Neural cell (in vitro differentiated cells): Measurements from ENCODE around the gene RFX5. TPM values are rescaled to one million over a fixed set of nuclear protein-coding genes. Genes with fewer than 3 reads are reported as not detected.

Experiments
- H2AFZ ChIP-seq: fragments of 200-600, 300-800 bp; sonication (generic), shearing (Covaris generic); 2 replicates; pipeline ENCODE4 v1.6.0; 2014; ENCODE audit warnings: low read depth, mild to moderate bottlenecking, antibody characterized with exemption, low read length, moderate library complexity
- H3F3A ChIP-seq: fragments of 200-600 bp; shearing (Covaris generic); 2 replicates; pipeline ENCODE4 v1.6.1; 2016; ENCODE audit warnings: mild to moderate bottlenecking, moderate library complexity, mixed read lengths, antibody characterized with exemption, low read length; ENCODE audit not compliant: insufficient read depth, poor library complexity, severe bottlenecking
- H3K27ac ChIP-seq: fragments of 200-600, 300-800 bp; sonication (generic), shearing (Covaris generic); 2 replicates; pipeline ENCODE4 v1.5.1; 2014; ENCODE audit warnings: mild to moderate bottlenecking, low read length, moderate library complexity
- H3K27me3 ChIP-seq: fragments of 300-800, 200-600 bp; sonication (generic), shearing (Covaris generic); 2 replicates; pipeline ENCODE4 v1.6.0; 2014; ENCODE audit warnings: mild to moderate bottlenecking, low read depth, low read length, moderate library complexity; ENCODE audit not compliant: insufficient read depth
- H3K36me3 ChIP-seq: fragments of 300-800, 200-600 bp; sonication (generic), shearing (Covaris generic); 2 replicates; pipeline ENCODE4 v1.5.1; 2014; ENCODE audit warnings: mild to moderate bottlenecking, antibody characterized with exemption, low read length, moderate library complexity; ENCODE audit not compliant: insufficient read depth
- H3K4me2 ChIP-seq: fragments of 300-800, 200-600 bp; sonication (generic), shearing (Covaris generic); 2 replicates; pipeline ENCODE4 v1.6.0; 2014; ENCODE audit warnings: mild to moderate bottlenecking, low read length
- H3K4me3 ChIP-seq: fragments of 300-800, 200-600 bp; sonication (generic), shearing (Covaris generic); 2 replicates; pipeline ENCODE4 v1.5.1; 2014; ENCODE audit warnings: mild to moderate bottlenecking, low read length, moderate library complexity
- H3K79me2 ChIP-seq: fragments of 200-600 bp; shearing (Covaris generic); replicated peaks from 2 replicates; pipeline ENCODE4 v1.6.0; 2014; ENCODE audit warnings: mild to moderate bottlenecking, low read length, moderate library complexity; ENCODE audit not compliant: insufficient read depth
- H3K9ac ChIP-seq: fragments of 300-800, 200-600 bp; sonication (generic), shearing (Covaris generic); 2 replicates; pipeline ENCODE4 v1.6.1; 2016; ENCODE audit warnings: mild to moderate bottlenecking, low read length, mixed read lengths
- H3K9me2 ChIP-seq: fragments of 200-600 bp; shearing (Covaris generic); 2 replicates; pipeline ENCODE4 v1.6.1; 2016; ENCODE audit warnings: mild to moderate bottlenecking, low read length, mixed read lengths; ENCODE audit not compliant: insufficient read depth
- H3K9me3 ChIP-seq: fragments of 200-600, 300-800 bp; sonication (generic), shearing (Covaris generic); 2 replicates; pipeline ENCODE4 v1.6.1; 2016; ENCODE audit warnings: mild to moderate bottlenecking, mixed run types, low read length, moderate library complexity, mixed read lengths
- H4K20me1 ChIP-seq: fragments of 200-600 bp; shearing (Covaris generic); 2 replicates; pipeline ENCODE4 v1.6.1; 2016; ENCODE audit warnings: mild to moderate bottlenecking, mixed run types; ENCODE audit not compliant: insufficient read depth
- EP300 ChIP-seq: fragments of 450-650 bp; conservative IDR thresholded peaks from 2 replicates; pipeline ENCODE4 v1.6.1; 2014; ENCODE audit warnings: antibody characterized with exemption, mild to moderate bottlenecking, moderate library complexity; ENCODE audit not compliant: poor library complexity, severe bottlenecking
- EZH2 ChIP-seq: fragments of 200-600, 300-800 bp; shearing (Covaris generic), sonication (generic); IDR thresholded peaks from 2 replicates; pipeline ENCODE4 v1.6.1; 2014; ENCODE audit warnings: antibody characterized with exemption, low read length, borderline replicate concordance, mild to moderate bottlenecking; ENCODE audit not compliant: insufficient read depth, poor library complexity, severe bottlenecking
- MXI1 ChIP-seq: fragments of 450-650 bp; conservative IDR thresholded peaks from 2 replicates; pipeline ENCODE4 v1.6.1; 2014; ENCODE audit warnings: antibody characterized with exemption, mild to moderate bottlenecking; ENCODE audit not compliant: poor library complexity, severe bottlenecking
- POLR2AphosphoS5 ChIP-seq: IDR thresholded peaks from 2 replicates; pipeline ENCODE4 v1.6.1; 2012
- RAD21 ChIP-seq: fragments of 450-650 bp; conservative IDR thresholded peaks from 2 replicates; pipeline ENCODE4 v1.6.1; 2014; ENCODE audit warnings: antibody characterized with exemption, mild to moderate bottlenecking, moderate library complexity
- SMC3 ChIP-seq: fragments of 450-650 bp; conservative IDR thresholded peaks from 2 replicates; pipeline ENCODE4 v1.6.1; 2014; ENCODE audit warnings: antibody characterized with exemption, mild to moderate bottlenecking, moderate library complexity; ENCODE audit not compliant: poor library complexity
- TAF1 ChIP-seq: IDR thresholded peaks from 2 replicates; pipeline ENCODE4 v1.6.1; 2012; ENCODE audit warnings: low read depth
- polyA plus RNA-seq: library from polyadenylated mRNA; depleted of rRNA; stranded (reverse); fragments of >200 nt; gene quantifications from 2 replicates; pipeline ENCODE4 v1.2.3, GENCODE V29; 2014
- TF ChIP-seq, protein P1 (sequence below): IDR thresholded peaks from 2 replicates; pipeline ENCODE4 v1.6.1; 2012; ENCODE audit warnings: borderline replicate concordance
- TF ChIP-seq, protein P2 (sequence below): fragments of 450-650 bp; IDR thresholded peaks from 2 replicates; pipeline ENCODE4 v1.5.1; 2014; ENCODE audit warnings: antibody characterized with exemption, mild to moderate bottlenecking, moderate library complexity; ENCODE audit not compliant: poor library complexity, severe bottlenecking

RFX5 gene
- polyA plus RNA-seq, 1 donor from 2014 or later = 36.7 TPM

DNA sequence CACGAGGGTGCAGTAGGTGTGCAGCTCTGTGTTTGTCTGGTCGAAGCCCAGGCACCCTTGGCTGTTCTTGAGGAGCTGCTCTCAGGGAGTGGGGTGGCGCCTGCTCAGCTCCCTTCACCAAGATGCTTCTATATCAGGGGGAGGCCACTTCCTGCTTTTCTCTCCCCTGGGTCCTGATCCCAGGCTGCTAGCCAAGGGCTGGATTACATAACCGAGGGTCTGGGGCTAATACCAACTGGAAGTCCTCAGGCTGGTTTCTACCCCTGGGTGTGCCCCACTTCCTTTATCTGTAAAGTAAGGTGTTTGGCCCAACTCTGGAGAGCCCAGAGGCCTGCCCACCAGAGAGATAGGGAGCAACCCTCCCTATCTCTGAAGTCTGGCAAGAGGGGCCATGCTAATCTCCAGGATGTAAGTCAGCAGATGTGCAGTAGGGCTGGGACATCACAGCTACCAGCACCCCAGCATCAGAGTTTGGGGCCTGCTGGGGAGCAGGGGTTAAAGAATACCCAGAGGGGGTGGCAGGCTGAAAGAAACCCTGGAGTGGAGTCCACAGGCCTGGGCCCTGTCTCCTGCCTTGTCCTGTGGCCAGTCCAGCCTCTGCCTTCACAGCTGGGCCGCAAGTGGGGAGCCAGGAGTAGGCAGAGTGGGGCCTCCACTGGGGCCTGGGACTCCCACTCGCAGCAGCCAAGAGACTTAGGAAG is 23.3 kb upstream of the RFX5 start:
- Histone ChIP-seq H3K4me3 (no peak overlapping the region), H3F3A (no peaks in the 10 kb centered on the region), H3K9ac (no peak overlapping the region), H3K79me2 (no peaks in the 10 kb centered on the region), H3K4me2 (no peak overlapping the region), H4K20me1 (no peaks in the 10 kb centered on the region), H3K9me2 (no peaks in the 10 kb centered on the region), H3K36me3 (no peaks in the 10 kb centered on the region), H3K27ac (no peak overlapping the region), H3K27me3 (no peaks in the 10 kb centered on the region), H3K9me3 (no peaks in the 10 kb centered on the region), H2AFZ (no peak overlapping the region)
- no peak for TF ChIP-seq SMC3
- TF ChIP-seq POLR2AphosphoS5 = no peak
- TF ChIP-seq TAF1 = no peak
- TF ChIP-seq, protein P1, sequence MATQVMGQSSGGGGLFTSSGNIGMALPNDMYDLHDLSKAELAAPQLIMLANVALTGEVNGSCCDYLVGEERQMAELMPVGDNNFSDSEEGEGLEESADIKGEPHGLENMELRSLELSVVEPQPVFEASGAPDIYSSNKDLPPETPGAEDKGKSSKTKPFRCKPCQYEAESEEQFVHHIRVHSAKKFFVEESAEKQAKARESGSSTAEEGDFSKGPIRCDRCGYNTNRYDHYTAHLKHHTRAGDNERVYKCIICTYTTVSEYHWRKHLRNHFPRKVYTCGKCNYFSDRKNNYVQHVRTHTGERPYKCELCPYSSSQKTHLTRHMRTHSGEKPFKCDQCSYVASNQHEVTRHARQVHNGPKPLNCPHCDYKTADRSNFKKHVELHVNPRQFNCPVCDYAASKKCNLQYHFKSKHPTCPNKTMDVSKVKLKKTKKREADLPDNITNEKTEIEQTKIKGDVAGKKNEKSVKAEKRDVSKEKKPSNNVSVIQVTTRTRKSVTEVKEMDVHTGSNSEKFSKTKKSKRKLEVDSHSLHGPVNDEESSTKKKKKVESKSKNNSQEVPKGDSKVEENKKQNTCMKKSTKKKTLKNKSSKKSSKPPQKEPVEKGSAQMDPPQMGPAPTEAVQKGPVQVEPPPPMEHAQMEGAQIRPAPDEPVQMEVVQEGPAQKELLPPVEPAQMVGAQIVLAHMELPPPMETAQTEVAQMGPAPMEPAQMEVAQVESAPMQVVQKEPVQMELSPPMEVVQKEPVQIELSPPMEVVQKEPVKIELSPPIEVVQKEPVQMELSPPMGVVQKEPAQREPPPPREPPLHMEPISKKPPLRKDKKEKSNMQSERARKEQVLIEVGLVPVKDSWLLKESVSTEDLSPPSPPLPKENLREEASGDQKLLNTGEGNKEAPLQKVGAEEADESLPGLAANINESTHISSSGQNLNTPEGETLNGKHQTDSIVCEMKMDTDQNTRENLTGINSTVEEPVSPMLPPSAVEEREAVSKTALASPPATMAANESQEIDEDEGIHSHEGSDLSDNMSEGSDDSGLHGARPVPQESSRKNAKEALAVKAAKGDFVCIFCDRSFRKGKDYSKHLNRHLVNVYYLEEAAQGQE = no peak
- TF ChIP-seq EZH2 = no peak
- no peak for TF ChIP-seq RAD21
- TF ChIP-seq MXI1 = no peak
- TF ChIP-seq, protein P2, sequence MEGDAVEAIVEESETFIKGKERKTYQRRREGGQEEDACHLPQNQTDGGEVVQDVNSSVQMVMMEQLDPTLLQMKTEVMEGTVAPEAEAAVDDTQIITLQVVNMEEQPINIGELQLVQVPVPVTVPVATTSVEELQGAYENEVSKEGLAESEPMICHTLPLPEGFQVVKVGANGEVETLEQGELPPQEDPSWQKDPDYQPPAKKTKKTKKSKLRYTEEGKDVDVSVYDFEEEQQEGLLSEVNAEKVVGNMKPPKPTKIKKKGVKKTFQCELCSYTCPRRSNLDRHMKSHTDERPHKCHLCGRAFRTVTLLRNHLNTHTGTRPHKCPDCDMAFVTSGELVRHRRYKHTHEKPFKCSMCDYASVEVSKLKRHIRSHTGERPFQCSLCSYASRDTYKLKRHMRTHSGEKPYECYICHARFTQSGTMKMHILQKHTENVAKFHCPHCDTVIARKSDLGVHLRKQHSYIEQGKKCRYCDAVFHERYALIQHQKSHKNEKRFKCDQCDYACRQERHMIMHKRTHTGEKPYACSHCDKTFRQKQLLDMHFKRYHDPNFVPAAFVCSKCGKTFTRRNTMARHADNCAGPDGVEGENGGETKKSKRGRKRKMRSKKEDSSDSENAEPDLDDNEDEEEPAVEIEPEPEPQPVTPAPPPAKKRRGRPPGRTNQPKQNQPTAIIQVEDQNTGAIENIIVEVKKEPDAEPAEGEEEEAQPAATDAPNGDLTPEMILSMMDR = no peak
- TF ChIP-seq EP300 = no peak

DNA sequence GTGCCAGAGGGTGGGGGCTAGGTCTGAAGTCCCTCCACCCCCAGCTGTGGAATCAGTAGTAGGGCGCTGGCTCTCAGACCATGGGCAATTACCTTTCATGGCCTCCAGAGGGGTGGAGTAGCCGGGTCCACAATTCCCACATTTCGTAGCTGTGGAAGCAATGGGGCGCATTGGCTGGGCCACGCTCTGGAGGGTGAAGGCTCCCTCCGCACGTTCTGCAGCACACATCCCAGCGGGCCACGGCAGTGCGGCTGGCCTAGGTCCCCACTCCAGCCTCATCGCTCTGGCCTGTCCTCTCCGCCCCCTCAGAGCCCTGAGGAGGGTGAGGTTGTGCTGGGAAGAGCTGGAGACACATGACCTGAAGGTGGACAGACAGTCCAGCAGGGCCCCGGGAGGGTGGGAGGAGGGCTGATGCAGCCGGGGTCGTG is 22.6 kb upstream of the RFX5 start:
- Histone ChIP-seq H3K9ac (no peak overlapping the region), H3F3A (no peaks in the 10 kb centered on the region), H3K27ac (no peak overlapping the region), H3K4me3 (no peak overlapping the region), H3K4me2 (no peak overlapping the region), H4K20me1 (no peaks in the 10 kb centered on the region), H3K27me3 (no peaks in the 10 kb centered on the region), H3K79me2 (no peaks in the 10 kb centered on the region), H2AFZ (no peak overlapping the region), H3K36me3 (no peaks in the 10 kb centered on the region), H3K9me3 (no peaks in the 10 kb centered on the region), H3K9me2 (no peaks in the 10 kb centered on the region)
- TF ChIP-seq EZH2 (no peak), POLR2AphosphoS5 (no peak), TAF1 (no peak), MXI1 (no peak)
- TF ChIP-seq, protein P2 = no peak
- TF ChIP-seq, protein P1 = no peak
